HG03457 (cell line): Measurements from ENCODE around the gene HYAL1.
A peak's percentile ranks its signal among the peaks of the same experiment; 100 is the strongest.
"Not testable (repeated sequence)": the region's sequence is repeated elsewhere in the genome, so short reads cannot be mapped to it uniquely, and the experiment has no call there.

Experiments used
- ATAC-seq: cut with Tn5 transposase; IDR thresholded peaks from one replicate; pipeline ENCODE4 v1.9.1; 2021; ENCODE audit warnings: moderate number of reproducible peaks; ENCODE audit not compliant: unreplicated experiment

The HYAL1 gene

GRCh38 chr3:50319181-50319893 is 16.0 kb upstream of the HYAL1 start:
- ATAC-seq, result no peak

- no peak for ATAC-seq
Observed at GRCh38 chr3:50318615-50319014, 15.2 kb upstream of the HYAL1 start.

GRCh38 chr3:50318163-50318562 is 14.8 kb upstream of the HYAL1 start:
- ATAC-seq, result no peak

- no peak for ATAC-seq
Observed at GRCh38 chr3:50317300-50317699, 13.9 kb upstream of the HYAL1 start.

GRCh38 chr3:50316657-50317242 is 13.4 kb upstream of the HYAL1 start:
- no peak for ATAC-seq

- no peak for ATAC-seq
Observed at GRCh38 chr3:50314816-50315215, 11.4 kb upstream of the HYAL1 start.

GRCh38 chr3:50314342-50314741 is 11.0 kb upstream of the HYAL1 start:
- ATAC-seq, result no peak

GRCh38 chr3:50312041-50312440 is 8.7 kb upstream of the HYAL1 start:
- ATAC-seq, result not testable (repeated sequence)

- ATAC-seq, result no peak
Observed at GRCh38 chr3:50304601-50305000, 1.2 kb upstream of the HYAL1 start.

- ATAC-seq, result no peak
Observed at GRCh38 chr3:50302095-50303012, 1.0 kb downstream of the HYAL1 start.

- no peak for ATAC-seq
Observed at GRCh38 chr3:50300681-50301254, 2.6 kb downstream of the HYAL1 start.

- ATAC-seq, result no peak
Observed at GRCh38 chr3:50299929-50300680, 3.3 kb downstream of the HYAL1 start.

- ATAC-seq, result no peak
Observed at GRCh38 chr3:50299638-50299928, 3.8 kb downstream of the HYAL1 start.

- peak; percentile 70 for ATAC-seq
Observed at GRCh38 chr3:50298836-50299637, 4.3 kb downstream of the HYAL1 start, which contains the start of the genes HYAL3 and NAA80. TSS of gene HYAL3 (minus strand) at chr3:50299405. CDS start at chr3:50295602, 3,803 bp downstream. TSS of gene NAA80 (minus strand) at chr3:50299405. CDS start at chr3:50297463, 1,942 bp downstream.

GRCh38 chr3:50297896-50298725 is 5.3 kb downstream of the HYAL1 start:
- no peak for ATAC-seq

GRCh38 chr3:50297384-50297775 is 6.0 kb downstream of the HYAL1 start:
- ATAC-seq, result no peak

- ATAC-seq, result no peak
Observed at GRCh38 chr3:50296721-50297383, 6.5 kb downstream of the HYAL1 start.
